Thyroid gland (tissue), 4 donors: ENCODE data around the gene NUDT7. TPM values are rescaled to one million over a fixed set of nuclear protein-coding genes. Genes with fewer than 3 reads are reported as not detected.
A peak's percentile ranks its signal among the peaks of the same experiment; 100 is the strongest.

Experiments
- DNase-seq, 2 donors: peaks; one replicate each; pipeline ENCODE4 v3.0.0-alpha.2; 2019
- H3K27ac ChIP-seq, 3 donors: fragments of 200-600 bp; sonication (generic); 1 replicate in 2 of 3; 2 replicates in 1 of 3; pipeline ENCODE4 v1.5.1; 2016 to 2019; ENCODE audit warnings: mild to moderate bottlenecking in 1 of 3, moderate library complexity in 1 of 3
- H3K27me3 ChIP-seq: fragments of 200-600 bp; sonication (generic); one replicate; pipeline ENCODE4 v1.5.1; 2019
- H3K36me3 ChIP-seq, 2 donors: fragments of 200-600 bp; sonication (generic); one replicate each; pipeline ENCODE4 v1.5.1; 2016 to 2019
- H3K4me1 ChIP-seq, 2 donors: fragments of 200-600 bp; sonication (generic); one replicate each; pipeline ENCODE4 v1.5.1; 2017 to 2019
- H3K4me3 ChIP-seq, 3 donors: fragments of 200-600 bp; sonication (generic); replicated peaks in 1 of 3; 1 replicate in 2 of 3; 2 replicates in 1 of 3; pipeline ENCODE4 v1.5.1; 2016; ENCODE audit warnings: mild to moderate bottlenecking in 1 of 3
- H3K9me3 ChIP-seq: fragments of 200-600 bp; sonication (generic); one replicate; pipeline ENCODE4 v1.5.1; 2017
- CTCF ChIP-seq, 6 experiments: fragments of 200-600 bp in 3 of 6; fragments of 450-650 bp in 3 of 6; sonication (generic) in 3 of 6; IDR thresholded peaks; one replicate each; pipeline ENCODE4 v1.5.1; 2016 to 2019; ENCODE audit warnings: antibody characterized with exemption in 6 of 6, mild to moderate bottlenecking in 2 of 6, inconsistent platforms in 1 of 6, moderate library complexity in 1 of 6
- POLR2A ChIP-seq, 2 donors: fragments of 450-650 bp; IDR thresholded peaks; one replicate each; pipeline ENCODE4 v1.6.1; 2017; ENCODE audit warnings: antibody characterized with exemption in 2 of 2, mild to moderate bottlenecking in 2 of 2, moderate library complexity in 1 of 2
- WGBS, 2 donors: methylation state at CpG; one replicate each; pipeline ENCODE4 v1.1.5; 2017; 5-methylcytosine and 5-hydroxymethylcytosine counted together
- intact Hi-C: fragments of 100-400 bp; cut with DNase I; formaldehyde crosslinking; loops from one replicate; pipeline ENCODE4 v1.15.1; 2023
- total RNA-seq, 4 donors: library from RNA; depleted of rRNA; stranded (reverse); fragments of >200 nt; gene quantifications; one replicate each; pipeline ENCODE4 v1.2.3, GENCODE V29; 2016

Gene NUDT7
- total RNA-seq, 4 donors from 2014 or later: 13.4 to 27.2 (median 19.4) TPM

- DNase-seq: no peak
- TF ChIP-seq CTCF (IDR thresholded peaks at IDR 0.05) (no peak), POLR2A (IDR thresholded peaks at IDR 0.05) (no peak)
- Histone ChIP-seq H3K9me3 (no peaks in the 10 kb centered on the region), H3K27ac (no peak overlapping the region), H3K4me1 (no peaks in the 10 kb centered on the region), H3K36me3 (no peaks in the 10 kb centered on the region), H3K27me3 (no peaks in the 10 kb centered on the region), H3K4me3 (no peak overlapping the region)
- WGBS, 2 donors: 84 to 90% methylated on average over 5 of the region's 5 CpGs
- intact Hi-C loops: no loop called here
These were observed 7.2 kb upstream of the NUDT7 start for GRCh38 chr16:77715145-77715544.

GRCh38 chr16:77721752-77722308 is 484 bp upstream of the NUDT7 start:
- intact Hi-C loops: loop anchor here (10.0 kb wide), 1 partner anchor 63 kb away; the partner anchor contains the start of gene VAT1L
- no peaks in the 10 kb centered on the region for H3K27me3 ChIP-seq
- H3K9me3 ChIP-seq: no peaks in the 10 kb centered on the region
- no peak overlapping the region for H3K27ac ChIP-seq
- WGBS, 2 donors: 62 to 65% methylated on average over 12 of the region's 12 CpGs
- H3K36me3 ChIP-seq: no peaks in the 10 kb centered on the region
- H3K4me3 ChIP-seq: no peak overlapping the region
- TF ChIP-seq CTCF (IDR thresholded peaks at IDR 0.05): no peak
- no peak for TF ChIP-seq POLR2A (IDR thresholded peaks at IDR 0.05)
- H3K4me1 ChIP-seq: peaks cover 6 to 10% of the 10 kb centered on the region in 2 donors
- peak in 1 of 2 donors; percentile 7 for DNase-seq

GRCh38 chr16:77723108-77723514 is 797 bp downstream of the NUDT7 start:
- TF ChIP-seq CTCF (IDR thresholded peaks at IDR 0.05) (no peak), POLR2A (IDR thresholded peaks at IDR 0.05) (no peak)
- H3K4me3 ChIP-seq: peak overlapping the region; percentile 17 to 85 (median 50)
- no peaks in the 10 kb centered on the region for H3K9me3 ChIP-seq
- H3K27ac ChIP-seq: peak overlapping the region in 2 of 3 donors; percentile 81 to 88
- H3K4me1 ChIP-seq: peaks cover 6 to 10% of the 10 kb centered on the region in 2 donors
- peak; percentile 35 to 42 for DNase-seq
- no peaks in the 10 kb centered on the region for H3K36me3 ChIP-seq
- intact Hi-C loops: loop anchor here (10.0 kb wide), 1 partner anchor 62 kb away; the partner anchor contains the start of gene VAT1L
- no peaks in the 10 kb centered on the region for H3K27me3 ChIP-seq
- 4 to 6% methylated on average over 5 of the region's 5 CpGs for WGBS, 2 donors

- 88 to 98% methylated on average over 7 of the region's 7 CpGs for WGBS, 2 donors
- Histone ChIP-seq H3K4me1 (peaks cover 6 to 10% of the 10 kb centered on the region in 2 donors), H3K4me3 (no peak overlapping the region), H3K36me3 (no peaks in the 10 kb centered on the region), H3K27me3 (no peaks in the 10 kb centered on the region), H3K9me3 (no peaks in the 10 kb centered on the region), H3K27ac (no peak overlapping the region)
- intact Hi-C loops: loop anchor here (10.0 kb wide), 1 partner anchor 61 kb away; the partner anchor contains the start of gene VAT1L
- DNase-seq: no peak
- TF ChIP-seq POLR2A (IDR thresholded peaks at IDR 0.05) (no peak), CTCF (IDR thresholded peaks at IDR 0.05) (no peak)
These were observed 1.9 kb downstream of the NUDT7 start for GRCh38 chr16:77724174-77724573.

GRCh38 chr16:77729951-77730350 is 7.6 kb downstream of the NUDT7 start:
- Histone ChIP-seq H3K4me1 (no peaks in the 10 kb centered on the region), H3K27ac (no peak overlapping the region), H3K27me3 (no peaks in the 10 kb centered on the region), H3K4me3 (no peak overlapping the region), H3K9me3 (no peaks in the 10 kb centered on the region), H3K36me3 (no peaks in the 10 kb centered on the region)
- DNase-seq: no peak
- intact Hi-C loops: loop anchor here (10.0 kb wide), 1 partner anchor 55 kb away; the partner anchor contains the start of gene VAT1L
- WGBS, 2 donors: 0 to 37% methylated on average over 1 of the region's 1 CpG
- no peak for TF ChIP-seq POLR2A (IDR thresholded peaks at IDR 0.05)
